GM23248 (cell line): ENCODE results near the gene HEATR9.

Experiments used
- EZH2 ChIP-seq: fragments of 200-600 bp; sonication (generic); IDR thresholded peaks from 2 replicates; pipeline ENCODE4 v1.6.1; 2018; ENCODE audit warnings: antibody characterized with exemption, mild to moderate bottlenecking; ENCODE audit not compliant: insufficient read depth, poor library complexity, severe bottlenecking
- EZH2phosphoT487 ChIP-seq: fragments of 200-600 bp; sonication (generic); IDR thresholded peaks from 2 replicates; pipeline ENCODE4 v1.6.1; 2018; ENCODE audit warnings: antibody characterized with exemption, moderate library complexity, mild to moderate bottlenecking, low read depth; ENCODE audit not compliant: insufficient read depth

- TF ChIP-seq EZH2 = no peak
- TF ChIP-seq EZH2phosphoT487 = no peak
These were observed 25.0 kb downstream of the HEATR9 start for GRCh38 chr17:35843698-35844097.
